Hepatocyte (in vitro differentiated cells): ENCODE results near the gene USP6NL. TPM values are rescaled to one million over a fixed set of nuclear protein-coding genes. Genes with fewer than 3 reads are reported as not detected.

Source experiments
- DNase-seq: peaks from one replicate; pipeline ENCODE4 v3.0.0-alpha.2; 2016; ENCODE audit warnings: low spot score
- H2AFZ ChIP-seq: fragments of 200-600 bp; sonication (generic); 2 replicates; pipeline ENCODE4 v1.6.0; 2016; ENCODE audit warnings: antibody characterized with exemption, mild to moderate bottlenecking
- H3K27ac ChIP-seq: fragments of 200-600 bp; sonication (generic); 2 replicates; pipeline ENCODE4 v1.5.1; 2016; ENCODE audit warnings: mild to moderate bottlenecking
- H3K27me3 ChIP-seq: fragments of 200-600 bp; sonication (generic); 2 replicates; pipeline ENCODE4 v1.6.1; 2016
- H3K36me3 ChIP-seq: fragments of 200-600 bp; sonication (generic); replicated peaks from 2 replicates; pipeline ENCODE4 v1.5.1; 2016; ENCODE audit warnings: low read depth; ENCODE audit not compliant: insufficient read depth
- H3K4me1 ChIP-seq: fragments of 200-600 bp; sonication (generic); 2 replicates; pipeline ENCODE4 v1.5.1; 2016; ENCODE audit warnings: mild to moderate bottlenecking, moderate library complexity; ENCODE audit not compliant: insufficient read depth
- H3K4me2 ChIP-seq: fragments of 200-600 bp; sonication (generic); 2 replicates; pipeline ENCODE4 v1.6.0; 2016
- H3K4me3 ChIP-seq: fragments of 200-600 bp; sonication (generic); 2 replicates; pipeline ENCODE4 v1.5.1; 2016; ENCODE audit warnings: mild to moderate bottlenecking
- H3K79me2 ChIP-seq: fragments of 200-600 bp; sonication (generic); 2 replicates; pipeline ENCODE4 v1.6.0; 2017; ENCODE audit warnings: mild to moderate bottlenecking
- H3K9me2 ChIP-seq: fragments of 200-600 bp; sonication (generic); replicated peaks from 2 replicates; pipeline ENCODE4 v1.6.0; 2017; ENCODE audit warnings: mild to moderate bottlenecking; ENCODE audit not compliant: insufficient read depth
- H3K9me3 ChIP-seq: fragments of 200-600 bp; sonication (generic); 2 replicates; pipeline ENCODE4 v1.5.1; 2016; ENCODE audit warnings: low read depth, mild to moderate bottlenecking
- H4K20me1 ChIP-seq: fragments of 200-600 bp; sonication (generic); 2 replicates; pipeline ENCODE4 v1.6.0; 2016; ENCODE audit warnings: mild to moderate bottlenecking; ENCODE audit not compliant: insufficient read depth, poor library complexity, severe bottlenecking
- CTCF ChIP-seq: fragments of 200-600 bp; sonication (generic); IDR thresholded peaks from 2 replicates; pipeline ENCODE4 v1.5.1; 2016; ENCODE audit warnings: antibody characterized with exemption, mild to moderate bottlenecking; ENCODE audit not compliant: poor library complexity
- EZH2 ChIP-seq: fragments of 200-600 bp; sonication (generic); IDR thresholded peaks from 2 replicates; pipeline ENCODE4 v1.6.1; 2016; ENCODE audit warnings: antibody characterized with exemption, mild to moderate bottlenecking, borderline replicate concordance
- EZH2phosphoT487 ChIP-seq: fragments of 200-600 bp; sonication (generic); IDR thresholded peaks from one replicate; pipeline ENCODE4 v1.6.1; 2018; ENCODE audit warnings: antibody characterized with exemption, mild to moderate bottlenecking, low read depth, moderate library complexity; ENCODE audit not compliant: unreplicated experiment, severe bottlenecking
- WGBS: methylation state at CpG from one replicate; pipeline ENCODE4 v1.1.6; 2016; ENCODE audit warnings: low lambda C conversion rate; ENCODE audit errors: missing lambda C conversion rate; 5-methylcytosine and 5-hydroxymethylcytosine counted together
- polyA plus RNA-seq: library from polyadenylated mRNA; unstranded; fragments of >200 nt; fragmentation: Nextera tagmentation; extraction: Ambion mirVana; gene quantifications from 2 replicates; pipeline ENCODE4 v1.2.1, GENCODE V29; 2016
- total RNA-seq: library from RNA; depleted of rRNA; stranded (reverse); fragments of >200 nt; gene quantifications from 2 replicates; pipeline ENCODE4 v1.2.3, GENCODE V29; 2014

The USP6NL gene
- total and polyA plus RNA-seq, 2 experiments from 2014 or later: 14.9 to 20.8 TPM

GRCh38 chr10:11448545-11449244, 162.8 kb downstream of the USP6NL start:
- Histone ChIP-seq H3K36me3 (no peaks in the 10 kb centered on the region), H3K4me1 (no peaks in the 10 kb centered on the region), H4K20me1 (no peaks in the 10 kb centered on the region), H3K27ac (no peak overlapping the region), H3K9me3 (no peaks in the 10 kb centered on the region), H3K27me3 (peaks cover 5% of the 10 kb centered on the region), H3K4me3 (no peak overlapping the region), H3K79me2 (no peaks in the 10 kb centered on the region), H3K9me2 (no peaks in the 10 kb centered on the region), H3K4me2 (no peak overlapping the region), H2AFZ (no peak overlapping the region)
- DNase-seq: no peak
- no peak for TF ChIP-seq EZH2
- TF ChIP-seq EZH2phosphoT487: no peak
- TF ChIP-seq CTCF: no peak
- WGBS: 56% methylated on average over 12 of the region's 12 CpGs

- no peak for DNase-seq
- 68% methylated on average over 8 of the region's 8 CpGs for WGBS
Observed at GRCh38 chr10:11448190-11448544, 163.3 kb downstream of the USP6NL start.

GRCh38 chr10:11447586-11447985, 163.9 kb downstream of the USP6NL start:
- peaks cover 5% of the 10 kb centered on the region for H3K27me3 ChIP-seq
- no peaks in the 10 kb centered on the region for H3K4me1 ChIP-seq
- no peaks in the 10 kb centered on the region for H3K9me2 ChIP-seq
- 95% methylated on average over 9 of the region's 9 CpGs for WGBS
- no peaks in the 10 kb centered on the region for H4K20me1 ChIP-seq
- H3K36me3 ChIP-seq: no peaks in the 10 kb centered on the region
- no peak overlapping the region for H3K4me3 ChIP-seq
- TF ChIP-seq CTCF (no peak), EZH2phosphoT487 (no peak), EZH2 (no peak)
- no peaks in the 10 kb centered on the region for H3K9me3 ChIP-seq
- no peak overlapping the region for H3K4me2 ChIP-seq
- no peak overlapping the region for H3K27ac ChIP-seq
- DNase-seq: no peak
- no peak overlapping the region for H2AFZ ChIP-seq
- no peaks in the 10 kb centered on the region for H3K79me2 ChIP-seq

More at GRCh38 chr10:11448190-11448544, 163.3 kb downstream of the USP6NL start:
- no peaks in the 10 kb centered on the region for H3K9me3 ChIP-seq
- TF ChIP-seq EZH2phosphoT487 (no peak), CTCF (no peak), EZH2 (no peak)
- H4K20me1 ChIP-seq: no peaks in the 10 kb centered on the region
- peaks cover 5% of the 10 kb centered on the region for H3K27me3 ChIP-seq
- no peak overlapping the region for H2AFZ ChIP-seq
- no peak overlapping the region for H3K4me2 ChIP-seq
- H3K4me1 ChIP-seq: no peaks in the 10 kb centered on the region
- H3K36me3 ChIP-seq: no peaks in the 10 kb centered on the region
- no peak overlapping the region for H3K4me3 ChIP-seq
- no peak overlapping the region for H3K27ac ChIP-seq
- H3K9me2 ChIP-seq: no peaks in the 10 kb centered on the region
- H3K79me2 ChIP-seq: no peaks in the 10 kb centered on the region
